NCI-H526 treated with DMSO at 0.1 percent for 48 hours (cell line): ENCODE data around the gene TP63.
"Not testable (repeated sequence)": the region's sequence is repeated elsewhere in the genome, so short reads cannot be mapped to it uniquely, and the experiment has no call there.

Source experiments
- DNase-seq: peaks from one replicate; lab custom pipeline; 2025; lab: John Stamatoyannopoulos, UW

The TP63 gene

GRCh38 chr3:189631373-189631408 is at the start of gene TP63:
Gene TP63 (plus strand): TSS chr3:189631389. CDS start chr3:189631516, 127 bp downstream.
- no peak for DNase-seq

GRCh38 chr3:189582179-189582578 is 49.0 kb upstream of the TP63 start:
- no peak for DNase-seq

GRCh38 chr3:189584645-189585044 is 46.5 kb upstream of the TP63 start:
- no peak for DNase-seq

- DNase-seq, result no peak
Observed at GRCh38 chr3:189586941-189587663, 44.1 kb upstream of the TP63 start.

GRCh38 chr3:189587664-189588040 is 43.5 kb upstream of the TP63 start:
- DNase-seq, result no peak

GRCh38 chr3:189588070-189588469 is 43.1 kb upstream of the TP63 start:
- no peak for DNase-seq

- DNase-seq, result no peak
Observed at GRCh38 chr3:189588475-189589178, 42.6 kb upstream of the TP63 start.

- no peak for DNase-seq
Observed at GRCh38 chr3:189589179-189589569, 42.0 kb upstream of the TP63 start.

GRCh38 chr3:189590223-189590622 is 41.0 kb upstream of the TP63 start:
- no peak for DNase-seq

- no peak for DNase-seq
Observed at GRCh38 chr3:189593581-189593980, 37.6 kb upstream of the TP63 start.

- DNase-seq, result not testable (repeated sequence)
Observed at GRCh38 chr3:189596078-189596979, 34.9 kb upstream of the TP63 start.

- no peak for DNase-seq
Observed at GRCh38 chr3:189597918-189598317, 33.3 kb upstream of the TP63 start.

GRCh38 chr3:189598530-189599225 is 32.5 kb upstream of the TP63 start:
- DNase-seq, result no peak

GRCh38 chr3:189602471-189602870 is 28.7 kb upstream of the TP63 start:
- DNase-seq, result no peak

GRCh38 chr3:189605717-189606116 is 25.5 kb upstream of the TP63 start:
- DNase-seq, result no peak

GRCh38 chr3:189606774-189607173 is 24.4 kb upstream of the TP63 start:
- DNase-seq, result no peak

- DNase-seq, result not testable (repeated sequence)
Observed at GRCh38 chr3:189612641-189613040, 18.5 kb upstream of the TP63 start.

GRCh38 chr3:189613122-189613521 is 18.1 kb upstream of the TP63 start:
- DNase-seq, result no peak

GRCh38 chr3:189621948-189622603 is 9.1 kb upstream of the TP63 start:
- no peak for DNase-seq

GRCh38 chr3:189622629-189623028 is 8.6 kb upstream of the TP63 start:
- no peak for DNase-seq

GRCh38 chr3:189624130-189624529 is 7.1 kb upstream of the TP63 start:
- no peak for DNase-seq

- DNase-seq, result no peak
Observed at GRCh38 chr3:189625071-189625470, 6.1 kb upstream of the TP63 start.
